ENCODE results near the gene CAPN7. TPM values are rescaled to one million over a fixed set of nuclear protein-coding genes. Genes with fewer than 3 reads are reported as not detected.

Gene CAPN7
- total RNA-seq, 1 experiment from 2014 or later = 27.7 TPM

- TF ChIP-seq, protein P1, sequence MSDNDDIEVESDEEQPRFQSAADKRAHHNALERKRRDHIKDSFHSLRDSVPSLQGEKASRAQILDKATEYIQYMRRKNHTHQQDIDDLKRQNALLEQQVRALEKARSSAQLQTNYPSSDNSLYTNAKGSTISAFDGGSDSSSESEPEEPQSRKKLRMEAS (IDR thresholded peaks at IDR 0.05) = no peak
- TF ChIP-seq ZBTB33 (IDR thresholded peaks at IDR 0.05; ENCODE audit: extremely low read depth, insufficient replicate concordance, low read length) = no peak
- TF ChIP-seq RAD21 (IDR thresholded peaks at IDR 0.05; ENCODE audit: low read depth) = no peak
- TF ChIP-seq CEBPB (IDR thresholded peaks at IDR 0.05; ENCODE audit: low read depth) = no peak
- TF ChIP-seq TCF7L2 (IDR thresholded peaks at IDR 0.05; ENCODE audit: borderline replicate concordance, extremely low read depth, insufficient read depth, insufficient read length) = no peak
- TF ChIP-seq FOSL1 (IDR thresholded peaks at IDR 0.05; ENCODE audit: low read depth) = no peak
- TF ChIP-seq JUND (IDR thresholded peaks at IDR 0.05) = no peak
- TF ChIP-seq SIN3A (IDR thresholded peaks at IDR 0.05; ENCODE audit: low read depth) = no peak
- no peak for TF ChIP-seq ZNF274 (IDR thresholded peaks at IDR 0.05; ENCODE audit: low read depth, low read length)
- TF ChIP-seq EZH2phosphoT487 (IDR thresholded peaks at IDR 0.05; ENCODE audit: borderline replicate concordance) = no peak
- TF ChIP-seq, protein P2, sequence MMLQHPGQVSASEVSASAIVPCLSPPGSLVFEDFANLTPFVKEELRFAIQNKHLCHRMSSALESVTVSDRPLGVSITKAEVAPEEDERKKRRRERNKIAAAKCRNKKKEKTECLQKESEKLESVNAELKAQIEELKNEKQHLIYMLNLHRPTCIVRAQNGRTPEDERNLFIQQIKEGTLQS (IDR thresholded peaks at IDR 0.05) = no peak
- TF ChIP-seq YY1 (IDR thresholded peaks at IDR 0.05; ENCODE audit: extremely low read depth, insufficient replicate concordance, low read depth, low read length) = no peak
- TF ChIP-seq ELF1 (IDR thresholded peaks at IDR 0.05; ENCODE audit: borderline replicate concordance, low read depth) = no peak
- TF ChIP-seq, protein P3, sequence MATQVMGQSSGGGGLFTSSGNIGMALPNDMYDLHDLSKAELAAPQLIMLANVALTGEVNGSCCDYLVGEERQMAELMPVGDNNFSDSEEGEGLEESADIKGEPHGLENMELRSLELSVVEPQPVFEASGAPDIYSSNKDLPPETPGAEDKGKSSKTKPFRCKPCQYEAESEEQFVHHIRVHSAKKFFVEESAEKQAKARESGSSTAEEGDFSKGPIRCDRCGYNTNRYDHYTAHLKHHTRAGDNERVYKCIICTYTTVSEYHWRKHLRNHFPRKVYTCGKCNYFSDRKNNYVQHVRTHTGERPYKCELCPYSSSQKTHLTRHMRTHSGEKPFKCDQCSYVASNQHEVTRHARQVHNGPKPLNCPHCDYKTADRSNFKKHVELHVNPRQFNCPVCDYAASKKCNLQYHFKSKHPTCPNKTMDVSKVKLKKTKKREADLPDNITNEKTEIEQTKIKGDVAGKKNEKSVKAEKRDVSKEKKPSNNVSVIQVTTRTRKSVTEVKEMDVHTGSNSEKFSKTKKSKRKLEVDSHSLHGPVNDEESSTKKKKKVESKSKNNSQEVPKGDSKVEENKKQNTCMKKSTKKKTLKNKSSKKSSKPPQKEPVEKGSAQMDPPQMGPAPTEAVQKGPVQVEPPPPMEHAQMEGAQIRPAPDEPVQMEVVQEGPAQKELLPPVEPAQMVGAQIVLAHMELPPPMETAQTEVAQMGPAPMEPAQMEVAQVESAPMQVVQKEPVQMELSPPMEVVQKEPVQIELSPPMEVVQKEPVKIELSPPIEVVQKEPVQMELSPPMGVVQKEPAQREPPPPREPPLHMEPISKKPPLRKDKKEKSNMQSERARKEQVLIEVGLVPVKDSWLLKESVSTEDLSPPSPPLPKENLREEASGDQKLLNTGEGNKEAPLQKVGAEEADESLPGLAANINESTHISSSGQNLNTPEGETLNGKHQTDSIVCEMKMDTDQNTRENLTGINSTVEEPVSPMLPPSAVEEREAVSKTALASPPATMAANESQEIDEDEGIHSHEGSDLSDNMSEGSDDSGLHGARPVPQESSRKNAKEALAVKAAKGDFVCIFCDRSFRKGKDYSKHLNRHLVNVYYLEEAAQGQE (IDR thresholded peaks at IDR 0.05; ENCODE audit: low read depth) = no peak
- TF ChIP-seq CTCF (IDR thresholded peaks at IDR 0.05 in 2 of 3, conservative IDR thresholded peaks at IDR 0.05 in 1 of 3; ENCODE audit: borderline replicate concordance in 1 of 3, insufficient read depth in 1 of 3, low read depth in 2 of 3, low read length in 2 of 3) = no peak
- TF ChIP-seq EGR1 (IDR thresholded peaks at IDR 0.05; ENCODE audit: low read depth) = no peak
- TF ChIP-seq SRF (IDR thresholded peaks at IDR 0.05; ENCODE audit: low read depth) = no peak
- no peak for TF ChIP-seq POLR2A (IDR thresholded peaks at IDR 0.05; ENCODE audit: borderline replicate concordance, extremely low read depth, insufficient read depth, insufficient read length)
- TF ChIP-seq EZH2 (IDR thresholded peaks at IDR 0.05) = no peak
Observed at GRCh38 chr3:15299036-15299435, 93.0 kb downstream of the CAPN7 start.

More at GRCh38 chr3:15299036-15299435, 93.0 kb downstream of the CAPN7 start:
- Histone ChIP-seq H3K79me2 (ENCODE audit: insufficient read depth, low read length) (peaks cover 5% of the 10 kb centered on the region; the same call in 1 of the 2 replicates), H3K27me3 (ENCODE audit: insufficient read depth, low read length) (no peaks in the 10 kb centered on the region), H4K20me1 (ENCODE audit: insufficient read depth) (no peaks in the 10 kb centered on the region), H3K4me2 (ENCODE audit: low read length) (no peak overlapping the region), H3K4me3 (replicated peaks in 1 of 2; ENCODE audit: low read depth in 1 of 2, low read length in 2 of 2) (no peak overlapping the region), H3K9me3 (ENCODE audit: control insufficient read depth in 1 of 2, insufficient read depth in 1 of 2, low read depth in 1 of 2, low read length in 2 of 2) (no peaks in the 10 kb centered on the region), H3K9me2 (ENCODE audit: insufficient read depth) (no peaks in the 10 kb centered on the region), H3K27ac (ENCODE audit: low read depth, low read length) (no peak overlapping the region), H2AFZ (ENCODE audit: low read depth, low read length, poor library complexity, severe bottlenecking) (no peak overlapping the region), H3K4me1 (ENCODE audit: control insufficient read depth in 1 of 2, insufficient read depth in 2 of 2, low read length in 2 of 2) (peaks cover 12 to 19% of the 10 kb centered on the region in 2 experiments), H3K36me3 (ENCODE audit: control insufficient read depth in 1 of 2, insufficient read depth in 2 of 2, low read length in 2 of 2) (no peaks in the 10 kb centered on the region), H3K9ac (ENCODE audit: low read length) (no peak overlapping the region)
- DNase-seq (ENCODE audit: low read depth, low spot score) (no peak), ATAC-seq (no peak)
- ChIA-PET RAD21 (ENCODE audit: low non-redundant PET in 1 of 2, low total read pairs in 2 of 2, uncharacterized antibody in 2 of 2, unreplicated experiment in 2 of 2) (no interaction called here), CTCF (no interaction called here), POLR2A (no interaction called here)
- intact Hi-C loops (cut with micrococcal nuclease) = no loop called here
- no TSS peak for BruUV-seq (replicated peaks)
